Stimulated activated CD8-positive, alpha-beta memory T cell treated with anti-CD3 and anti-CD28 coated beads, Interleukin-4, amount 100 ng/mL, for 48 hours (primary cell): ENCODE results near the gene SCYL3.
"Not testable (repeated sequence)": the region's sequence is repeated elsewhere in the genome, so short reads cannot be mapped to it uniquely, and the experiment has no call there.

Experiments used
- DNase-seq: peaks from one replicate; pipeline ENCODE4 v3.0.0-alpha.2; 2020

Gene SCYL3

GRCh38 chr1:169899519-169900217 lies 6.0 kb upstream of the SCYL3 start:
- DNase-seq: no peak

- no peak for DNase-seq
These were observed 2.3 kb upstream of the SCYL3 start for GRCh38 chr1:169896013-169896412.

- no peak for DNase-seq
These were observed 889 bp upstream of the SCYL3 start for GRCh38 chr1:169894424-169895145.

DNA sequence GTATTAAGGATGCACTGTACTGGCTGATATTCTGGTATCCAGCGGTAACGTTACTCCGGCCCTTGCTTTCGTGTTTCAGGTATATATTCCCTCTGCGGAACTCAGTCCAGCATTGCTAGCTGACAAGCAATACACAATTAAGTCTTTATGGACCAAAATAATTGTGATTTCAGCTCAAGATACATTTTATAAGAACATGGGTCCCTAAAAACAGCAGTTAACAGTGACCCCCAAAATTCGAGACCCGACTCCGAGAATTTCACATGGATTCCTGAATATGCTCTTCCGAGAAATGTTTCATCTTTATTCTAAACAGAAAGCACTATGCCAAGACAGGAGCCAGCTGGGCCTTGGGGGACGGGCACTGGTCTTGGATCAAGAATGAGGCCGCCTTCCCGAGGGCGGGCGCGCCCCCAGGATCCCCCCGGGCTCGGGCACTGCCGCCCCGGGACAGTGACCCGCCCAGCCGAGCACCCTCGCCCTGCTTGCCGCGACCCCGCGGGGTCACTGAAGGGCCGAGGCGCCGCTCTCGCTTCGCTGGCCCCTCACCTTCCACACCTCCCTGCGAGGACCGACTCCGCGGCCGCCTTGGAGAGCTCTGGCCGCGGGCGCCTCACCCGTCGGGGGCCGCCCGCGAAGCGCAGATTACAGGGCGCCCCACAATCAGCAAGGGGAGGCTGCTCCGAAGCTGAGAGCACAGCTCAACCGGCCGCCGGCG lies 610 bp downstream of the SCYL3 start:
- peak; percentile 50 for DNase-seq

GRCh38 chr1:169892176-169892926 lies 1.3 kb downstream of the SCYL3 start:
- no peak for DNase-seq

DNA sequence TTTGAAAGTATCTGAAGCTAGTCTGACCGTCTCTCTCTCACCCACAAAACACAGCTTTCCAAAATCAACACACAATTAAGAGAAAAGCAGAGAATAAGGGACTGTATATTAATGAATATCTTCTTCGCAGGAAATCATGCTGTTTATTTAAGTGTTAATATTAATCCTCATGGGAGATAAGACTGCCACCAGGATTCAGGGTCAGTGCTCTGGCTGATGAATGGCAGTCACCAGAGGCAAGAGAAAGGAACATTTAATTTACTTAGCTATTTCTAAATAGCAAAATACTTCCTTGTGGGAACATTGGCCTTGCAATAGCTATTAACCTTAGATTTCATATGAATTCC lies 2.2 kb downstream of the SCYL3 start:
- DNase-seq: no peak

GRCh38 chr1:169890761-169891538 lies 2.7 kb downstream of the SCYL3 start:
- DNase-seq: peak; percentile 32

DNA sequence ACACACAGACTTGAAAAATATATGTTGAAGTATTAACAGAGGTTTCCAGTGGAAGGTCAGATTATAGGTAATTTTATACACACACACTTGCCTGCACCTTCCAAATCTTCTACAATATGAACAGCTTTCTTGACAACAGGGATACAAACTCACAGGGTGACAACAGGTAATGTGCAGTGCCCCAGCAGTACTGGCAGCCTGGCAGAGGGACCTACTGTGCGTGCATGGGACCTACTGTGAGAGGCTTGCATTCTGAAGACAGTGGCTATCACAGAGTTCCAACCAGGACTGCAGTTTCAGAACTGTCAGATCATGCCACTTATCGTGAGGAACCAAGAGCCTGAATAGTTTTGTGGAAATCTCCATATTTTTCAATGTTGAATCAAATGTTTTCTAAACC lies 3.8 kb downstream of the SCYL3 start:
- no peak for DNase-seq

DNA sequence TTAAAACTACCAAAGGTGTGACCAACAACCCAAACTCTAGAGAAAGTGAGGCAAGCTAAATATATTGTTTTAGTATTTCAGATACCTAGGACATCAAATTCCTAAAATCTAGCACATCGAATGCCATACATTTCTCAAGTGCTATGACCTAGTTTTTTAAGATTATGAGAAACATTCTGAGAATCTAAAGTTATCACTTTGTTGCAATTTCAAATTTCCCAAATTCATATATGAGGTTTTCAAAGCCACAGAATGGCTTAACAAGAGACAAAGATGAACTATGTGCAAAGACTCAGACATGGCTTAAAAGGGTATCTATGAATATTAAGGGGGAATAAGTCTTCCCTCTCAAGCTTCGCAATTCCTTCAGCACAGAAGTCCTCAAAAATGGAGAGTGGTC lies 6.8 kb downstream of the SCYL3 start:
- DNase-seq: no peak

DNA sequence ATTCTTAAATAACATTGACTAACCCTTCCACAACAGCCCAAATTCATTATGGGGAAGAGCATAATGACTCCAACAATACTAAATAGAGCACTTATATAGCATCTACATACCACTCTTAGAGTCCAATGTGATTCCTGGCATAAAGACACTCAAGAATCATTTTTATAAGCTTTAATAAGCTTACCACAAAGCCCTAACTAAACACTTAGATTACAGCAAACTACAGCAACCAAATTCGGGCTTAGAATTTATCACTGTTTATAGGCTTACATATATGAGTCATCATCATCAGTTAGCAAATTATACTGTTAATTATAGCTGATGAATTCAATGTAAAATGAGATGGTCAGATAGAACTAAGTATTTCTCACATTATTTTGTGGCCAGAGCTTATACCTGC lies 7.3 kb downstream of the SCYL3 start:
- DNase-seq: no peak

GRCh38 chr1:169885207-169885606 lies 8.5 kb downstream of the SCYL3 start:
- DNase-seq: no peak

- no peak for DNase-seq
These were observed 9.1 kb downstream of the SCYL3 start for GRCh38 chr1:169884634-169885033.

DNA sequence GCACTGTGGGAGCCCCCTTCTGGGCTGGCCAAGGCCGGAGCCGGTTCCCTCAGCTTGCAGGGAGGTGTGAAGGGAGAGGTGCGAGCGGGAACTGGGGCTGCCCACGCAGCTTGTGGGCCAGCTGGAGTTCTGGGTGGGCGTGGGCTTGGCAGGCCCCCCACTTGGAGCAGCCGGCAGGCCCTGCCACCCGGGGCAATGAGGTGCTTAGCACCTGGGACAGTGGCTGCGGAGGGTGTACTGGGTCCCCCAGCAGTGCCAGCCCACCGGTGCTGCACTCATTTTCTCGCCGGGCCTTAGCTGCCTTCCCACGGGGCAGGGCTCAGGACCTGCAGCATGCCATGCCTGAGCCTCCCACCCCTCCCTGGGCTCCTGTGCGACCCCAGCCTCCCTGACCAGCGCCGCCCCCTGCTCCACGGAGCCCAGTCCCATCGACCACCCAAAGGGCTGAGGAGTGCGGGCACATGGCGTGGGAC lies 11.6 kb downstream of the SCYL3 start:
- no peak for DNase-seq

DNA sequence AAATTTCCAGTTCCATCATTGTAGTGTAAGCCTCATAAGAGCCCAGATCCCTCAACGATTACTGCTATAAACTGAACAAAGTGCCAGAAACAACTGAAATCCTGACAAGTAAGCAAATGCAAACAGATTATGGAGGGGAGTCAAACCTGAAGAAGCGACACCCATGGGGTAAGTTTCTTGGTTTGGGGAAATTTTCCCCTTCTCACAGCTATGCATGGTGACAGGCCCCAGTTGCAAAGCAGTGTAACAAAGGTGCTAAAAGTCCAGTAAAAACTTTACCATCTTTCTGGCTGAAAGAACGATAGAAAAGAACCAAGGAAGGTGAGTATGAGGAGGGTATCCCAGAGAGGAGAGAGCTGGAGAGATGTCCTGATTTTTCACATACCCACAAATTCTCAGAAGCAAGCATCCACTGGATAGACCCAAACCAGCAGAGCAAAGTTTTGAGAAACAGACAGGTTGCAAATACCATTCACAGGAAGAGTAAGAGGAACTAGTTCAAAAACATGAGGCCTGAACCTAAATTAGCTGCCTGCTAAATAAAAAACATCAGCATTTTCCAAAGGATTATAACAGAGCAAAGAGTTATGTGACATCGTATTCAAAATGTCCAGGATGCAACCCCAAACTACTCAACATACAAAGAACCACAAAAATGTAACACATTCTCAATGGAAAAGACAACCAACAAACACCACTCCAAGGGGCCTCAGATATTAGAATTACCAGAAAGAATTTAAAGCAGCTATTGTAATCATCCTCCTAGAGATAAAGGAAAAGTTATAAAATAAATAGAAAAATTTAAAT lies 14.5 kb downstream of the SCYL3 start:
- DNase-seq: no peak

DNA sequence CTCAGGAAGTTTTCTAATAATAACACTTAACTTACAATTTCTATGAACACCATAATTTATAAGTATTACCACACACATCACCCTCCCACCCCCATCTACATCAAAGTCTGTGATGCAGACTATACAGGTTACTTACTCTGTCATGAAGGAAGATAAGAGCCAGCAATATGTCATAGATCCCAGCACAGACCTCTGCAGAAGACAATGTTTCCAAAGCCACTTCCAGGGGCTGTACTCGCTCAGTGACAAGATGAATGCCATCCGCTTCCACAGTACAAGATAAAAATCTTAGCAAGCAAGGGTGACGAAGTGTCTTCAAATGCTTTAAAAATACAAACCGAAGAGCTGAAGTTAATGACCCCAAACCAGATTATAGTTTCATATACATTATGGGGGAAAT lies 15.2 kb downstream of the SCYL3 start:
- no peak for DNase-seq

GRCh38 chr1:169877800-169878491 lies 15.8 kb downstream of the SCYL3 start:
- no peak for DNase-seq

DNA sequence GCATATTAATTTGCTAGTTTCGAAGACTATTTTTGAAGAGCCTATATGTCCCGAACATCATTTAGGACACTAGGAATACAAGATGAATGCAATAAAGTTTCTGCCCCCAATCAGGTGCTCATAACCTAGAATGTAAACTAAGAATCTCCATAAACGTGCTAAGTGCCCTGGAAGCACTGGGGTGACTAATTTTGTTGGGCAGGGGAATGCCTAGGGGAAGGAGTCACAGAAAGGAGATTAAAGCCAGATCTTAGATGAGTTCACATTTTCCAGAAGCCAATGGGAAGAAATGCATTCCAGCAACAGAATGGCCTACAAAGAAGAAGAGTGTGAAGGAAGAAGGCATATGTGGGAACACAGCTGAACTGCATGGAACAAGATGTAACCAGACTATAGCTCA lies 19.5 kb downstream of the SCYL3 start:
- no peak for DNase-seq

DNA sequence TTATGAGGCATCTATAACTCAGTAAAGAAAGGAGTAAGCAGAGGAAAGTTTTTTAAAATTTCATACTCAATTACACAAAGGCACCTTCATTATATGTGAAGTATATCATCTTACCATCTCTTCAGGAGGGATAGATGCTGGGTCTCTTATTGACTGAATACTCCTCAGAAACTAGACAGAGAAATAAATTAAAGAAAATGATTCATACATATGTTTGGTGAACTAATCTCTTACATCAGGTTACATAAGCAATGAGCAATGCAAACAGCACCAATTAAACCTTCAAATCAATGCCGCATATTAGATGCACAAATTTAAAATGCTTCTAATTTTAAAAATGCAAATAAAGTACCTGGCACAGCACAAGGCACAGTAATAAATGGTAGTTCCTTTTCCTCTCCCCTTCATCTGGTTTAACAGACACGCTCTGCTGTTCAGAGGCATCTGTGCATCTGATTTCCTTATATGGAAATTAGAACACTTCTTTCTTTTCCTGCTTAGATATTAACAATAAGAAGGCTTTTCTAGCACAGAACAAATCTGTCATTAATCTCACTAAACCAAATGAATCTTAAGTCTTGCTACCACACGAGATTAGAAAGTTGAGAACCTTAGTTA lies 20.0 kb downstream of the SCYL3 start:
- no peak for DNase-seq

DNA sequence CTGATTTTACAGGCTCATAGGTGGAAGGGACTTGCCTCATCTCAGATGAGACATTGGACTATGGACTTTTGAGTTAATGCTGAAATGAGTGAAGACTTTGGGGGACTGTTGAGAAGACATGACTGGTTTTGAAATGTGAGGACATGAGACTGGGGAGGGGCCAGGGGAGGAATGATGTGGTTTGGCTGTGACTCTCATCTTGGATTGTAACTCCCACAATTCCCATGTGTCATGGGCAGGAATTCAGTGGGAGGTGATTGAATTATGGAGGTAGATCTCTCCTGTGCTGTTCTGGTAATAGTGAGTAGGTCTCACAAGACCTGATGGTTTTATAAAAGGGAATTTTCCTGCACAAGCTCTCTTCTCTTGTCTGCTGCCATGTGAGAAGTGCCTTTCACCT lies 20.8 kb downstream of the SCYL3 start:
- DNase-seq: no peak

- DNase-seq: not testable (repeated sequence)
These were observed 21.7 kb downstream of the SCYL3 start for GRCh38 chr1:169871988-169872387.
